Measurements from ENCODE around the gene WDR1. TPM values are rescaled to one million over a fixed set of nuclear protein-coding genes. Genes with fewer than 3 reads are reported as not detected.

Gene WDR1
- total RNA-seq, 4 donors from 2014 or later: 161 to 517 (median 173) TPM

DNA sequence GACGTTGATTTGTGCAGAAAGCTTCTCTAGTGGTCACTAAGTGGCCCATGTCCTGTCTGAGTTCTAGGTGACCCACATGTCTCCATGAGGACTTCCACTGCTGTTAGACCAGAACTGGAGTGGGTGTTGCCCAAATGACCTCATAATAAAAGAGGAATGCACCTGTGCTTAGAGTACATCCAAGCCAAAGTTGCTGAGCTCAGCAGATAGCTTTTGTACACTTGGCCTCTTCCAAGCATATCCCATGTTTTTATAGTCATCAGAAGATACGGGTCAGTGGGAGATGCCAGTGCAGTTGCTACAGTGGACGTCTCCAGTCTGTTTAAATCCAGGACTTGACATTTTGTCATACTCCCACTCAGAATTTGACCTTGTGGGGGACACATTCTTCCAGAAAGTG is 37.6 kb upstream of the WDR1 start:
- H3K36me3 ChIP-seq: no peaks in the 10 kb centered on the region
- H3K9me3 ChIP-seq: no peaks in the 10 kb centered on the region
- no peak overlapping the region for H3K4me3 ChIP-seq
- no peak for DNase-seq
- intact Hi-C loops (cut with DNase I; ENCODE audit: low total_unique reads): no loop called here
- H3K4me1 ChIP-seq: no peaks in the 10 kb centered on the region
- no peak for TF ChIP-seq POLR2A (IDR thresholded peaks at IDR 0.05)
- TF ChIP-seq, protein P1, sequence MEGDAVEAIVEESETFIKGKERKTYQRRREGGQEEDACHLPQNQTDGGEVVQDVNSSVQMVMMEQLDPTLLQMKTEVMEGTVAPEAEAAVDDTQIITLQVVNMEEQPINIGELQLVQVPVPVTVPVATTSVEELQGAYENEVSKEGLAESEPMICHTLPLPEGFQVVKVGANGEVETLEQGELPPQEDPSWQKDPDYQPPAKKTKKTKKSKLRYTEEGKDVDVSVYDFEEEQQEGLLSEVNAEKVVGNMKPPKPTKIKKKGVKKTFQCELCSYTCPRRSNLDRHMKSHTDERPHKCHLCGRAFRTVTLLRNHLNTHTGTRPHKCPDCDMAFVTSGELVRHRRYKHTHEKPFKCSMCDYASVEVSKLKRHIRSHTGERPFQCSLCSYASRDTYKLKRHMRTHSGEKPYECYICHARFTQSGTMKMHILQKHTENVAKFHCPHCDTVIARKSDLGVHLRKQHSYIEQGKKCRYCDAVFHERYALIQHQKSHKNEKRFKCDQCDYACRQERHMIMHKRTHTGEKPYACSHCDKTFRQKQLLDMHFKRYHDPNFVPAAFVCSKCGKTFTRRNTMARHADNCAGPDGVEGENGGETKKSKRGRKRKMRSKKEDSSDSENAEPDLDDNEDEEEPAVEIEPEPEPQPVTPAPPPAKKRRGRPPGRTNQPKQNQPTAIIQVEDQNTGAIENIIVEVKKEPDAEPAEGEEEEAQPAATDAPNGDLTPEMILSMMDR (IDR thresholded peaks at IDR 0.05): no peak
- no peak overlapping the region for H3K27ac ChIP-seq
- H3K27me3 ChIP-seq: no peaks in the 10 kb centered on the region

DNA sequence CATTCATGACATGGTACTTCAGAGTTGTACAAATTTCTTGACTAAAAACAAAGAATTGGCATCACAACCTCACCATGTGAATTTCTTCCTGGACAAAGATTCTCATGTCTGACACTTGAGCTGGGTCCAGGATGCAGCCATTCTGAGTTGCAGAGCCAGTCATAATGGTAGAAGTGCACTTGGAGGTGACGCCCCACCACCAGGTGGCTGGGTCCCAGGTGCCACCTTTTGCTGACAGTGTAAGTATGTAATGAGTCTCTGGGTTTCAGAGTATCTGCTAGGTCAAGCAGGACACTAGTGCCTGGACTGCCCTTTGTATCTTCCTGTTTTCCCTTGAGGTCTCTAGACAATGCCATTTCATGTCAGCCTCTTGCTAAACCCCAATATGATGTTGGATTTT is 36.6 kb upstream of the WDR1 start:
- Histone ChIP-seq H3K4me1 (no peaks in the 10 kb centered on the region), H3K27ac (no peak overlapping the region), H3K9me3 (no peaks in the 10 kb centered on the region), H3K4me3 (no peak overlapping the region), H3K36me3 (no peaks in the 10 kb centered on the region), H3K27me3 (no peaks in the 10 kb centered on the region)
- no peak for DNase-seq
- TF ChIP-seq, protein P1 (IDR thresholded peaks at IDR 0.05): no peak
- TF ChIP-seq POLR2A (IDR thresholded peaks at IDR 0.05): no peak
- intact Hi-C loops (cut with DNase I; ENCODE audit: low total_unique reads): no loop called here

DNA sequence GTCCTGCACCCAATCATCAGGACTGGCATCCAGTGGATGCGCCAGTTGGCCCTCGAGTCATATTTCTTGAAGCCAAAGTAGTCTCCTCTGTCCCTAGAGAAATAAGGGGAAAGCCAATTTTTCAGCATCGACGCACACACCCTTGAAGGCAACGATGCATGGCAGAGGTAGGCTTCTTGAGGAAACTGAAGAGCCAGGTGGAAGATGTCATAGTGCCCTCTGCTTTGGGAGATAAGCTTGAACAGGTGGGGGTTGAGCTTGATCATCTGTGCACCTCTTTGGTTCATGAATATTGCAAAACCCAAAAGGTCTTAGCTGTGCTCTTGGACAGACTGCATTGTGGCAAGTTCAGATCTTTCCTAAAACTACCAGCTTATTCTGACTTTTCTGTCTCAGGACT is 34.6 kb upstream of the WDR1 start:
- TF ChIP-seq, protein P1 (IDR thresholded peaks at IDR 0.05): no peak
- no peak for TF ChIP-seq POLR2A (IDR thresholded peaks at IDR 0.05)
- DNase-seq: no peak
- H3K4me1 ChIP-seq: no peaks in the 10 kb centered on the region
- intact Hi-C loops (cut with DNase I; ENCODE audit: low total_unique reads): no loop called here
- no peaks in the 10 kb centered on the region for H3K27me3 ChIP-seq
- H3K27ac ChIP-seq: no peak overlapping the region
- no peak overlapping the region for H3K4me3 ChIP-seq
- H3K9me3 ChIP-seq: no peaks in the 10 kb centered on the region
- no peaks in the 10 kb centered on the region for H3K36me3 ChIP-seq

DNA sequence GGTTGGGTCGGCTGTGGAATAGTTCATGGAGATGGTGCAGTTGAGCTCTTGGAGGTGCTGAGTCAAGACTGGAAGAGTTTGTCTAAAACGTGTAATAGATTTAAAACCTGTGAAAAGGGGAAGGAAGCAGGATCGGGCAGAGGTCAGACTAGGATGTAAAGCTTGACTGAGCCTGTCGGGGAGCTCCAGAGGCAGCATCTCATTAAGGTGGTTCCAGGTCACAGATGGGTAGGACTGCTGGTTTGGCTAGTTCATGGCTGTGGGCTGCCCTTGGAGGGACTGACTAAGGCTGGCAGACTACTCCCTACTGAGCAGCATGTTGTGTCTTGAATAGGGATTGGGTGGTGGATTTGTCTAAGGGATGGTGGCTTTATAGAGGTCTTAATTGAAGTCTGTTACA is 28.4 kb upstream of the WDR1 start:
- H3K27me3 ChIP-seq: no peaks in the 10 kb centered on the region
- H3K4me1 ChIP-seq: no peaks in the 10 kb centered on the region
- no peaks in the 10 kb centered on the region for H3K9me3 ChIP-seq
- DNase-seq: no peak
- no peak overlapping the region for H3K4me3 ChIP-seq
- intact Hi-C loops (cut with DNase I; ENCODE audit: low total_unique reads): loop anchor here (10.0 kb wide), 1 partner anchor 390 kb away; no protein-coding TSS in a partner anchor
- H3K27ac ChIP-seq: no peak overlapping the region
- TF ChIP-seq, protein P1 (IDR thresholded peaks at IDR 0.05): no peak
- TF ChIP-seq POLR2A (IDR thresholded peaks at IDR 0.05): no peak
- no peaks in the 10 kb centered on the region for H3K36me3 ChIP-seq

DNA sequence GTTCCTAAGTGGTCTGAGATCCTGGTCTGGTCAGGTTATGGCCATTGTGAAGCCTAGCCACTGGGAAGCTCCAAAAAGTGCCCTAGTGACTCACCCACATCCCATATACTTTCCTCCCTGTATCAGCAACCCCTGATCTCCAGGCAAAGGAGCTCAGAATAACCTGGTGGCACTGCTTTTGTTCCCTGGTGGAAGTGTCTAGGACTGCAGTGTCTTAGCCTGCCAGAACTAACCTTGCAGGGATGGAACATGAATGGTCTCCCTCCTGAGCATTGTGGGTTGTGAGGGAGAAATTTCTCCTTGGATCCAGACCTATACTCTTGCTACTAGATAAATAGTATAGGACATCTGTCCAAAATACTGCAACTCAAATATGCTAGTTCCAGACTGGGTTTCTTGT is 27.9 kb upstream of the WDR1 start:
- intact Hi-C loops (cut with DNase I; ENCODE audit: low total_unique reads): loop anchor here (10.0 kb wide), 1 partner anchor 390 kb away; no protein-coding TSS in a partner anchor
- TF ChIP-seq, protein P1 (IDR thresholded peaks at IDR 0.05): no peak
- no peak for TF ChIP-seq POLR2A (IDR thresholded peaks at IDR 0.05)
- Histone ChIP-seq H3K4me1 (no peaks in the 10 kb centered on the region), H3K4me3 (no peak overlapping the region), H3K9me3 (no peaks in the 10 kb centered on the region), H3K27ac (no peak overlapping the region), H3K27me3 (no peaks in the 10 kb centered on the region), H3K36me3 (no peaks in the 10 kb centered on the region)
- DNase-seq: no peak
